ENCODE data around the gene RPRD1B.

Gene RPRD1B

DNA sequence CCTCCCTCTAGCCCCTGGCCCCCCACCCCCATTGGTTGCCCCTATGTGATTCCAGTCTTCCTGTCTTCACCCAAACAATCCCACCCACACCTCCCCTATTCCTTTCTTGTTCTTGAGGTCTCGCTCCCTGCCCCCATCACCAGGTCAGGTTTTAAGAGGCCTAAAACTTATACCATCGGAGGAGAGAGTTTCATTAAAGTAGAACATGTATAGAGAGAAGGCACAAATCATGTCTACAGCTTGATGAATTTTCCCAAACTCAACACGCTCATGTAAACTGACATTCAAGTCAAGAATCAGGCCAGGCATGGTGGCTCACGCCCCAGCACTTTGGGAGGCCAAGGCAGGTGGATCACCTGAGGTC lies 87.1 kb downstream of the RPRD1B start:
- DNase-seq (ENCODE audit: low read depth): no peak

DNA sequence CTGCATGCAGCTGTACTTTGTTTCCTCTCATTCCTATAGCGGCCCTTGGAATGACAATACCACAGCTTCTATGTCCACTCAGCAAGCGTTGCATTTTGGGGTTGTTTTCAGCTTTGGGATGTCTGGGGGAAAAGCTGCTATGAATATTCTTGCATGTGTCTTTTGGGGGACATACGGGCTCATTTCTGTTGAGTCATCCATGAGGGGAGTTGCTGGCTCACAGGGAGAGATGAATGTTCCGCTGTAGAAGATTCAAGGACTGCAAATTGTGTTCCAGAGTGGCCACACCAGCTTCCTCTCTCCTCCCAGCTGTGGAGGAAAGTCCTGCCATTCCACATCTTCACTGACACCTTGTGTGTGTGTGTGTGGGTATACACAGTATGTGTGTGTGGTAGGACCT lies 88.2 kb downstream of the RPRD1B start:
- DNase-seq (ENCODE audit: low read depth): no peak

DNA sequence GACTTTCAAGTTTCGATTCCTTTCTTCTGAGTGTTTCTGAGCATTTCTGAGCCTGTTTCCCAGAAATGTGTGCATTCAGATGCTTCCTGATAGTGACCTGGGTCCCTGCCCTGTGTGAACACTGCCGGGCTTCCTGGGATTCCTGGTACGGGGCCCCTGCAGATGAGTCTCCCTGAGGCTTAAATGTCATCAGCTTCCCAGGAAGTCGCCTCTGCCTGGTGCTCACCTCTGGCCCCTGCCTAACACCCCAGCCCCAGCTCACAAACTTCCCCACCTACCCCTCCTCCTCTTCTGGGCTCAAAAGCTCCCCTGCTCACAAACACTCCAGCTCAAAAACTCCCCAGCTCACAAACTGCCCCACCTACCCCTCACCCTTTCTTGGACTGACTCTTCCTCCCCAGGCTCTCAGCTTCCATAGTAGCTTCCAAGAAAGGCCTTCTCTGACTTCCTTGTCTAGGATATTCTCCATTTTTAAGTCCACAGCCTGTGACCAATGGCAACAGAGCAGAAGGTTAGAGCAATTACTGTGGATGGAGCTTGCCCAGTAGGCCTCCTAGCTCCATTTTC lies 89.6 kb downstream of the RPRD1B start:
- DNase-seq (ENCODE audit: low read depth): no peak

DNA sequence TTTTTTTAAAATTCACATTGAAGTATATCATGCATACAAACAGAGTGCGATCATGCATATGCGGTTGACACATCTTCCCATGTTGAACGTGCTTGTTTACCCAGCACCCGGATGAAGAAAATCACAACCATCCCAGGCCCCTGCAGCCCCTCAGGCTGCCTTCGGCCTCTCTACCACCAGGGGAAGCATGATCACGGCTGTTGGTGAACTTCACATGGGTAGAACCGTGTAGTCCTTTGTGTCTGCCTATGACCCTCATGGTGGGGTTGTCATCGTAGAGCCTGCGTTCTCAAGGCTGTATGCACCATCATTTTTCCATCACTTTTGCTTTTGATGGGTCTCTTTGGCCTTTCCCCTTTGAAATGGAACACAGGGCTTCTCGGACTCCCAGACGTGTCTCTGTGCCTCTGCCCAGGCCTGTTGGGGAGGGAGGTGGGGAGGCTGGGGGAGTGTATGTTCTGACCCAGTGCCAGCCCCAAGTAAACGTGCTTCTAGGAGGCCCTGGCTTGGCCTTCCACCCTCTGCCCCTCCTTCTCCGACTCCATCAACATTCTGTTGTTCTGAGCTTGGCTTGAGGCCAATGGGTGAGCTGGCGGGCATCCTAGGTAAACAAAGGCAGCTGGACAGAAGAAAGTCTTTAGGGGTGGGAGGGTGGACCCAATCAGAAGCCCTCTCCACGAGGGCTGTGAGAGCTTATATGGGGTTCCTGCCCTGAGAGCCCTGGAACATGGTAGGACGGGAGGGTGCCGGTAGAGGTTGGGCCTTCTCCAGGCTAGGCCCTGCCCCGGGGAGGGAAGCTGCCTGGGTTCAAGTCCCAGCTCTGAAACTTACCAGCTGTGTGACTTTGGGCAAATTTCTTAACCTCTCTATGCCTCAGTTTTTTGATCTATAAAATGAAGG lies 91.9 kb downstream of the RPRD1B start:
- DNase-seq (ENCODE audit: low read depth): no peak

DNA sequence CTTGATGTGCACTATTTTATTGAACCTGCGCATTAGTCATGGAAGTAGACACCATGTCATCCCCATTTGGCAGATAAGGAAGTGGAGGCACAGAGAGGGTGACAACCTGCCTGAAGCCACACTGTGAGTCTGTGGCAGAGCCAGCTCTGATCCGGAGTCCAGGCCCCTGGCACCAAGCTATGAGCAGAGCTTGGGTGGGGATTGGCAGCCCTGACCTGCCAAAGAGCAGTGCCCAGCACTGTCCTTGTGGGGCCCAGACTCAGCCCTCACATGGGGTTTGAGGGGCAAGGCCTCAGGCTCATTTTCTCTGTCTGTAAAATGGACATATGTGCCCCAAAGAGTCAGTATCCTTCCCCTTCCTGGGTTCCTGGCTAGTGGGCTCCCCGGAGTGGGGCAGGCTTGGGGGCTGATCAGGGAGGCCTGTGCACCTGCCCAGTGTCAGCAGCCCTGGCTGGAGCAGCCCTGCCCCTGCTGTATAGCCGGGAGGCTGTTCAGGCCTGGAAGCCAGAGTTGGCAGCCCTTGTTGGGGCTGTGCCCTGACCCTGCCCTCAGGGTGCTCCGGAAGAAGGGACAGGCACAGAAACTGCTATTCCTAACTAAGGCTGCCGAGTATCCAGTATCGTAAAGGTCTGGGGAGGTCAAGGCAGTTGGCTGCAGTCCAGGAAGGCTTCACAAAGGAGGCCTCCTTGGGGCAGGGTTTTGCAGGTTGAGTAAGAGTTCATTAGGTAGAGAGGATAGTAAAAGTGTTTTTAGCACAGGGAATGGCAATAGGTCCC lies 92.8 kb downstream of the RPRD1B start:
- DNase-seq (ENCODE audit: low read depth): no peak

DNA sequence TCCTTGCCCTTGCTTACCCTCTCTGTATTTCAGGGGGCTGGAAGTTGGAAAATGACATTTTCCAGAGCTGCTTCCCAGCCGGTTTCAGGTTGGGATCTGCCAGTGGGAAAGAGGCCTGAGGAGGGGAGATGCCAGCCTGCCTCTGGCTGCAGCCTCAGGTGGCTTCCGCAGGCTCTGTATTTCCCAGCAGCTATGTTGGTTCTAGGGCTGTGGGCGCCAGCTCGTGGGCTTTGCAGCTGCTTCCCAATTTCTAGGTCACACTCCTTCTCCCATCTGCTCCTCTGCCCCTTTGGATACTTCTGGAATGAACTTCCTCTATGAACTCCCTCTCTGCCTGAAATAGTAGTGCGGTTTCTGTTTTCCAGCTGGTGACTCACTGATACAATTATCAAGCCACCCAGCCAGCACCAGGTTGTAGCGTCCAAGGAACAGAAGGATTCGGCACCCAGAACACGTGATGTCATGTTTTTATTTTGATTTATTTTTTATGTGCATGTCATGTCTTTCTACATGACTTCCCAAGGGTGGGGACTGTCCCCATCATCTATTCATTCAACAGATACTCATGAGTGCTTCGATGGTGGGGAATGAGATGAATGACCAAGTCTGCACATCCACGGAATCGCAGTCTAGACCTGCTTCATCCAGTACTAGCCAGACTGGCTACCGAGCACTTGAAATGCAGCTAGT lies 93.5 kb downstream of the RPRD1B start:
- DNase-seq (ENCODE audit: low read depth): no peak

DNA sequence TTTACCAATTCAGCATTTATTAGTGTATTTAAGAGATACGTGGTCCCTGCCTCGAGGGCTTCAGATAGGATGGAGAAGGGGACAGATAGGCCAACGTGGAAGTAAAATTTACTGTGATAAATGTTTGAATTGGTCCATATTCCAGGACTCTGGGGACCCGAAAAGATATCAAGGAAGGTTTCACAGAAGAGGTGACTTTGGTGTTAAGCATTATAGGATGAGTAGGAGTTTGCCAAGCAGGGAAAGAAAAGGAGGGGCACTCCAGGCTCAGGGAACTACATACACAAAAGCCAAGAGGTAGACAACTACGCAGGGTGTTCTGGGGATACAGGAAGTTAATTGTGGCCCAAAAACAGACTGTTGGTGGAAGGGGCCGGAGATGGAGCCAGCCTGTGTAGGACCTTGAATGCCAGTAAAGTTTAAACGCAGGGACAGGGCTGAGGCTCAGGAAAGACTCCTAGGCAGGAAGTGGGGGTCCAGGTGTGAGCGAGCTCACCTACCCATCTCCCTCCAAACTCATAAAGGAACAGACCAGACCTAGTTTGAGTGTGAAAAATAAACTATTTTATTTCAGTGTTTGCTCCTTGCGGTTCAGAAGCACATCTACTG lies 94.5 kb downstream of the RPRD1B start:
- DNase-seq (ENCODE audit: low read depth): no peak

DNA sequence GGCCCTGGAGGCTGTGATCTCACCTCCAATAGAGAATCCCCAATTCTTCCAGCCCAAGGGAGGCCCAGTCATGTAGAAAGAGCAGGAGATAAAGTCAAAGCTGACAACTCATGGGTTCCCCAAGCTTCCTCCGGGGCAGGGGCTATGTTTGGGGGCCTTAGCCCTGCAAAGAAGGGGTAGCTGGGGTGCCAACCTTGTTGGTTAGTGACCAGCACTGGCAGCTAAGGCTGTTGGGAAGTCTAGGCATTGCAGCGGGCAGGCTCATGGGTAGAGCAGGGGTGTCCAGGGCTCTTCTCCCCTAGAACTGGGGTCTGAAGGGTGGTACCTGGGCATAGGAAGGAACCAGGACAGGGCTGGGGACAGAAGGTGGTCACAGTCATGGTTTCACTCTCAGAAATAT lies 95.1 kb downstream of the RPRD1B start:
- DNase-seq (ENCODE audit: low read depth): no peak

DNA sequence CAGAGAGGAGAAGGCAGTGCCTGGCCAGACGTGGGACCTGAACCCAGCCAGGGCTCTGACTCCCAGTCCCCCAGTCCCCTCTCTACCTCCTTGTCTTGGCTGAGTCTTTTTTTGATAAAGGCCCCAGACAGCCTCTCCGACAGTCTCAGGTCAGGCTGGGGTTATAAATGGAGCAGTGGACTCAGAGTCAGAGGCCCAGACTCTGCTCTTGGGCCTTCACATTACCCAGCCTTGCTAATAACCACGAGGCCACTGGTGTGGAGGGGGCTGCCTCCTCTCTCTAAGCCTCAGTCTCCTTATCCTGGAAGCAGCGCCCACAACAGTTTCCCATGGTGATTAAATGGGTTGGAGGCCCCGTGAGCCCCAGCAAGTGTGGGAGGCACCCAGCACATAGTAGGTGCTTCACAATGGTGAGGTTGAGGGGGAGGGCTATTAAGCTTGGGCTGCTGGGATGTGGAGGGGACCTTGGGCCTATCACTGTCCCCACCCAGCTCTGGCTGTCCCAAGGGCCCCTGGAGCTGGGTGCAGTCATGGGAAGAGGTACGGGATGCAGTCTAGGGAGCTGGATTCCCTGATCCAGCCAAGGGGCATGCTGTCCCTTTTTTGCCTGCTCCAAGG lies 95.8 kb downstream of the RPRD1B start:
- no peak for DNase-seq (ENCODE audit: low read depth)

DNA sequence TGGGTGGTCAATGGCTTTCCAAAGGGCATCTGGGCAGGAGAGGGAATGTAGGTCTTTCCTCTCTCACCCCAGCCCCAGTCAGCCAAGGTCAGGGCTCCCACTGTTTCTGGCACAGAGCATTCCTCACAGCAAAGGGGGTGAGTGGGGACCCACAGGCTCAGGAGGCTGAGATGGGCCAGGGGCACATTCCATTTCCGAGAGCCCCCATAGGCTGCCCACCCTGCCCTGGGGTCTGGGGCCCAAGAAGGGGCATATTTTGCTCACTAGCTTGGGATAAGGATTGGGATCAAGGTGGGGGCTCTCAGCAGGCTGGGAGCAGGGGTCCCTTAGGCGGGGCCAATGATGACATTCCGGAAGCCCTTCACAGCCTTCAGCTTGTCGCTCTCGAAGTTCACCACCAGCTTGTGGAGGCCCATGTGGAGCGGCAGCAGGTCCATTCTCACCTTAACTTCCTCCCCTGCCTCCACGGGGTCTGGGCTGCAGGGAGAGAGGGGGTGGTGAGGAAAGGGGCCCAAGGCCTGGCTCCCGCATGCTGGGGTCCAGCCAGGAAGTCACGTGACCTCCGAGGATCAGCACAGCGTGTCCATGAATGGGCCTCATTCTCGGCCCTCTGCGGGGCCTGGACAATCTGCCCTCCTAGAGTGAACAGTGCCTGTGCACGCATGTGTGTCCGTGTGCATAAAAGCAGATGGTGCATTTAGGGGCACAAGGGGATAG lies 96.5 kb downstream of the RPRD1B start:
- no peak for DNase-seq (ENCODE audit: low read depth)

DNA sequence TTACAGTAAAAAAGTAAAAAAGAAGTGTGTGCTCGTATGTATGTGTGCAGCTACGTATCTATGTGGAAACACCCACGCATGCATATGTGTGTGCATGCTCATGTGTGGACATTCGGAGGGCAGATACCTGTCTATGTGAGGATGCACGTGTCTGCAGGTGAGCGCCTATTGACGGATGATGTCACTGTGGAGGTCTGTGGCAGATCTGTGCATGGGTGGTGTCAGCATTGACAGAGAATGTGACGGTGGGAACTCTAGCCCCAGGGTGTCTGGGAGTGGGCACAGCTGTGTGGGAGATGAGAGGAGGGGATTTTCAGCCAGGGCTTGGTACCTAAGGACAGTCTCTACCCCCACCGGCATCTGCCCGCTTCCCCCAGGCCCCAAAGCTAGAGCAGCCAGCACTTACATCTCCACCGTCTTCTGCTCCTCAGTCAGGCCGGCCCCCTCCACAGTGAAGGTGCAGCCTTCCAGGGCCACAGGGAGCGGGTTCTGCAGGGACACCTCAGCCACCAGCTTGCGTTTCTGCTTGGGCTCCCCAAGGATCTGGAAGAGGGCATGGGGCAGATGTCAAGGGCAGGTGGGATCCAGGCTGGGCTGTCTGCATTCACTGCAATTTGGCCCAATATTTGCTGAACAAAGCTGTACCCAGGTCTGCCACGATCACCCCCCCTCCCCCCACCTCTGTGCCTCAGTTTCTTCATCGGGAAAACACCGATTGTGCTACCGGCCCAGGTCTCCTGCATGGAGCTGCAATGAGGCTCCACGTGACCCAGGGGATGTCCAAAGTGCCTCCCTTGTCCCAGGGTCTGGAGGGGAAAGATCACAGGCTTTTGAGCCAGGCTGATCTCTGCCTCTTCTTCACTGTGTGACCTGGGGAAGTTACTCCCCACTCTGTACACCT lies 97.4 kb downstream of the RPRD1B start:
- no peak for DNase-seq (ENCODE audit: low read depth)

DNA sequence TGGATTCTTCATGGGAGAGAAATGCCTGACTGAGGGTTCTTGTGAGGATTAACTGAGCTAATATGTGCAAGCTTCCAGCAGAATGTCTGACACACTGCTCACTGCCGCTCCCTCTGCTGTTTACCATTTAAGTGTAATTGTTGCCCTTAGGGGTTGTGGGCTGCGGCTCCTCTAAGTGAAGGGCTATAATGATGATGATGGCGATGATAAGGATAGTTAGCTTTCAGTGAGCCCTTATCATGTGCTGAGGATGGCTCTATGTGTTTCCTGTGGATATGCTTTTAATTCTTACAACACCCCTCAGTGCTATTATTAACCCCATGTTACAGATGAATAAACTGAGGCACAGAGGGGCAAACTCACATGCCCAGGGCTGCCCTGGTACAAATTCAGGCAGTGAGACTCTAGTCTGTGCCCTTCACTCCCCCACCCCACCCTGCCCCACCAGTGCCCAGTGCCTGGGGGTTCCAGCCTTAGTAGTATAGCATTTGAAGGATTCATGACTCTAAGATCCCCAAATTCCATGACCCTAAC lies 98.1 kb downstream of the RPRD1B start:
- DNase-seq (ENCODE audit: low read depth): no peak

DNA sequence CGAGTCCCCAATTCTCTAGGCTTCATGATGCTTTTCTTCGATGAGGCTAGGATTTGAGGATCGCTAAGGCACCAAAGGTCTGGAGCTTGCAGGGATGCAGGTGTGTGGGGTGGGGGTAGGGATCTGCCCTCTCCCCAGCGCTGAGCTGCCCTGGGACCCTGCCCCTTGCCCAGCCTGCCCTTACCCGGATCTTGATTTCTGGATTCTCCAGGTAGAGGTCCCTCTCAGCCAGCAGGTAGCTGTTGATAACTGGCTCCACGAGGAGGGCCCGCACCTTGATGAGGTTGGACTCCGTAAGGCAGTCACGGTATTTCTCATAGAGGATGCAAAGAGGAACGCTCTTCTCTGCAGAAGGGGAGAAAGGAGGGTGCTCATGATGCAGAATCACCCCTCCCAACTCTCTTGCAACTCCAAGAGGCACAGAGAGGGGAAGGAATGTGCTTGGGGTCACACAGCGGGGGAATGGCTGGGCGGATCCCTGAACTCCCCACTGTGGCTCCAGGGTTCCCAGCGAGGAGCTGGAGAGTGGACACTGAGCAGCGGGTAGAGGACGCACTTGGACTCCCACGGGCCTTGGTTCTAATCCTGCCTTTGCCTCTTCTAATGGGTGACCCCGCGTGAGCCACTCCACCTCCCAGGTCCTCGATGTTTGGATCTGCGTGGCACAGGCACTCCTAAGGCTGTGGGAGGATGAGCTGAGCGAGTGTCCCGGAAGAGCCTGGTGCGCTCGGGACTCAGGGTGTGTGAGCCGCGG lies 98.8 kb downstream of the RPRD1B start:
- no peak for DNase-seq (ENCODE audit: low read depth)

DNA sequence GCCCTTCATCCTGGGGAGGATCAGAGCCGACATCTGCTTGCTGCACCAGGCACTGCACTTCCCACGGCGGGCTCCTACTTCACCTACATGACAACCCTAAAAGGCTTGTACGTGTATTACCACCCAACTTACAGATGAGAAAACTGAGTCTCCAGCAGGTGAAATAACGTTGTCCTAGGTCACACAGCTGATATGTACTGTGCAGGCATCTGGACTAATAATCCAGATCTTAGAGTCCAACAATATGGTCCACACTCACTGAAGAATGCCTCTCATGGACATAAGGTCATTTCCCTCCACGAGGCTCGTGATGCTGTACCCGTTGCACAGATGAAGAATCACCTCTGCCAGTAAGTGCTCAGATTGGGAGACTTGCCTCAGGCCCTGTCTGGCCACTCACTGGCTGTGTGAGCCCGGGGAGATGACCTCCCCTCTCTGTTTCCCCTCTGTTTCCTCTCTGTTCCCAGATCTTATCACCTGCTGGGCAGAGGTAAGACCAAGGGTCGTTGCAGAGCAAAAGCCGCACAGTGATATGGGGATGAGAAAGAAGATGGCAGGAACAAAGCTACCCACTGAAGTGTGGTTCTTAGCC lies 99.5 kb downstream of the RPRD1B start:
- no peak for DNase-seq (ENCODE audit: low read depth)

DNA sequence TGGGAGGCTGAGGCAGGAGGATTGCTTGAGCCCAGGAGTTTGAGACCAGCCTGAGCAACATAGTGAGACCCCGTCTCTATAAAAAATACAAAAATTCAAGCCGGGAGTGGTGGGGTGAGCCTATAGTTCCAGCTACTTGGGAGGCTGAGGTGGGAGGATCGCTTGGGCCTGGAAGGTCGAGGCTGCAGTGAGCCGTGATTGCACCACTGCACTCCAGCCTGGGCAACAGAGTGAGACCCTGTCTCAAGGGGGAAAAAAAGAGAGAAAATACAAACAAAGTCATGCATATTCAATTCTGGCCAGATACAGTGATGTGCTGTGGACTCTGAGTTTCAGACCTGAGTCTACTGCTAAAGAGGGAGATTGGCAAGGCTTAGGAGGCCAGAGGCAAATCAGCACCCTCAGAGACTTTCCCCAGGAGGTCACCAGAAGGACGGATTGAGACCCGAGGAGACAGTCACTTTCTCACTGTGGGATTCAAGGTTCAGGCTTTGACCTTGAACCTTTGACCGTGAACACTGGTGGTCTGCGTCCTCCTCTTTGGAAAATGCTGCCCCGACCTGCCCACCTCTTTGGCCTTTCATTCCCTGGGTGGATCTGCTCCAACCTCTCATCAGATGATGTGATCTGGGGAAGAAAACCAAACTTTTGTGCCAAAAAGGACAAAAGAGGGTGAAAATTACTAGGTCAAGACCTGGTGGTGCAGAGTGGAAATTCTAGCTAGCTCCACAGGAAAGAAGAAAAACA lies 100.3 kb downstream of the RPRD1B start:
- DNase-seq (ENCODE audit: low read depth): no peak

DNA sequence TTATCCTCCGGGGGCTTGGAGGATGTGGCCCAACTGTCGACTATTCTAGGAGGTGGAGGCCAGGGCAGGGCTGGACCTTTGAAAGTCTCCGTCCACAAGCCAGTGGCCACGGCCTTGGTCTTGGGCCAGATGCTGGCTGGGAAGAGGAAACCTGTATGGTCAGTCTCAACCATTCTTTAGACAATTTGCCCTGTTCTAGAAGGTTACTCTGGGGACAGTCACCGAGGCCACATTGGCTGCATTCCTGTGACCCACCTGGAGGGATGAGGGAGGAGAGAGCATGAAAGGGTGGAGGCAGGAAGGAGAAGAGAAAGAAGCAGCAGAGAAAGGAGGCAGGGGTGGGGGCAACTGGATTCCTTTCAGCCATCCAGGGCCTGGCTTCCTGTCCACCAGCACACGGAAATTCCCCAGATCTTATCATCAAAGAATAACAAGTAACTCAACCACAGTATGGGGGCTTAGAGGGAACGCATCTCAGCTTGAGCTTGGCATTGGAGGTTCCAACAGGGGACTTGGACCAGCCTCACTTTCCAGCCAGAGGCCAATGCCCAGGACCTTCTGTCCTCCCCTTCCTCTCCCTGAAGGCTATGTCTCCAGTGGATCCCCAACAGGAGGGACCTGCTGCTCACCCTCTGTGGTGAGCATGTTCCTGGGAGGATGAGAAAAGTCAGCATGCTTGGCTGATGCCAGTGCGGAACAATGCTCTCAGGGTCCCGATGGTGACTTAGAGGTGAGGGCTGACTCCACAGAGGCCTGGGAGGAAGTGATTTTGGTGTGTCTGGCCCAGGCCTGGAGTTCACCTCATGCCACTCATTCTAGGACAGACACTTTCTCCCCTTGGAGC lies 101.1 kb downstream of the RPRD1B start:
- DNase-seq (ENCODE audit: low read depth): no peak

DNA sequence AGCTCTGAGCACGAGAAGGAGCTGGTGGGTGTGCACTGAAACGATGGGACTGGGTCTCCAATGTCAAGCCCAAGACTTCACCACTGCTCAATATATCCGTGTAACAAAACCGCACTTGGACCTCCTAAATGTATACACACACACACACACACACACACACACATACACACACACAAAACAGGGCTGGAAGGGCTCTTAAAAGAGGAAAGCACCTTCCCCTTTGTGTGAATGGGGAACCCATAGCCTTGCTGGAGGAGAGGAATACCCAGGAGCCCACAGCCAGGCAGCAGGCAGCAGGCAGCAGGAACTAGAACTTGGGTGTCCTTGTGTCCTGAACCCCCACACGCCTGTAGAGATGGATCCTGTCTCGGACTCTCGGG lies 101.7 kb downstream of the RPRD1B start:
- DNase-seq (ENCODE audit: low read depth): no peak
